NCI-H2171 treated with DMSO at 0.1 percent for 48 hours (cell line): ENCODE results near the gene BIRC2.

Source experiments
- DNase-seq: peaks from one replicate; lab custom pipeline; 2025; lab: John Stamatoyannopoulos, UW

Gene BIRC2

GRCh38 chr11:102401905-102402304, 54.9 kb downstream of the BIRC2 start:
- DNase-seq: no peak

GRCh38 chr11:102402548-102402947, 55.5 kb downstream of the BIRC2 start:
- DNase-seq: no peak

GRCh38 chr11:102405501-102405900, 58.5 kb downstream of the BIRC2 start:
- no peak for DNase-seq

GRCh38 chr11:102406099-102406498, 59.1 kb downstream of the BIRC2 start:
- DNase-seq: no peak

GRCh38 chr11:102407901-102408300, 60.9 kb downstream of the BIRC2 start:
- DNase-seq: no peak

- DNase-seq: no peak
These were observed 61.3 kb downstream of the BIRC2 start for GRCh38 chr11:102408339-102408738.

- DNase-seq: peak; percentile 56
These were observed 63.4 kb downstream of the BIRC2 start for GRCh38 chr11:102410382-102410784.

- DNase-seq: no peak
These were observed 64.1 kb downstream of the BIRC2 start for GRCh38 chr11:102411142-102411541.

- DNase-seq: no peak
These were observed 66.5 kb downstream of the BIRC2 start for GRCh38 chr11:102413497-102413896.

GRCh38 chr11:102414559-102414958, 67.5 kb downstream of the BIRC2 start:
- no peak for DNase-seq

GRCh38 chr11:102415304-102415916, 68.4 kb downstream of the BIRC2 start:
- no peak for DNase-seq

GRCh38 chr11:102416976-102417375, 70.0 kb downstream of the BIRC2 start:
- no peak for DNase-seq

GRCh38 chr11:102419181-102419580, 72.2 kb downstream of the BIRC2 start:
- no peak for DNase-seq

GRCh38 chr11:102420547-102420946, 73.5 kb downstream of the BIRC2 start:
- no peak for DNase-seq

- DNase-seq: peak; percentile 84
These were observed 74.2 kb downstream of the BIRC2 start for GRCh38 chr11:102421261-102421660.

- DNase-seq: no peak
These were observed 76.1 kb downstream of the BIRC2 start for GRCh38 chr11:102422817-102423712.

GRCh38 chr11:102423936-102424335, 76.9 kb downstream of the BIRC2 start:
- no peak for DNase-seq

- DNase-seq: no peak
These were observed 79.0 kb downstream of the BIRC2 start for GRCh38 chr11:102426000-102426399.

- DNase-seq: no peak
These were observed 79.6 kb downstream of the BIRC2 start for GRCh38 chr11:102426570-102426969.

GRCh38 chr11:102427068-102427467, 80.1 kb downstream of the BIRC2 start:
- DNase-seq: no peak
